ENCODE data around the gene MMD. TPM values are rescaled to one million over a fixed set of nuclear protein-coding genes. Genes with fewer than 3 reads are reported as not detected.
"Not testable (repeated sequence)": the region's sequence is repeated elsewhere in the genome, so short reads cannot be mapped to it uniquely, and the experiment has no call there.

The MMD gene
- polyA plus RNA-seq, 1 donor: 17.5 TPM

DNA sequence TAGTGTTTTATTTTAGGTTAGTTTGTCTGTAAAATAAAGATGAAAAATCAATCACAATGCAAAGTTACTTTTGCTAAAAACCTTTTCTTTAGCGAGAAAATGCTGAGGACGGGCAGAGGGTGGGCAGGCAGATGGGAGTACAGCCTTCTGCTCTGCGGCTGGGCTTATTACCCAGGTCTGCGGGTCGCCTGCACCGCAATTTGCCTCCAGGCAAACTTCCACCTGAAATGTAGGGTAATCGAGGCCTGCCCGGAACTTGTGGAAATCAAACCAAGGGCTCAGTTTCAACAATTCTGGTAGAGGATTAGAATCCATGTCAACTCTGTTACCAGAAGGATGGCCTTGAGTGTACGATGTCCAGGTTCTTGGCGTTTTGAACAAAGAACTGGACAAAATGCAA, 22.3 kb upstream of the MMD start:
- no peak for DNase-seq

DNA sequence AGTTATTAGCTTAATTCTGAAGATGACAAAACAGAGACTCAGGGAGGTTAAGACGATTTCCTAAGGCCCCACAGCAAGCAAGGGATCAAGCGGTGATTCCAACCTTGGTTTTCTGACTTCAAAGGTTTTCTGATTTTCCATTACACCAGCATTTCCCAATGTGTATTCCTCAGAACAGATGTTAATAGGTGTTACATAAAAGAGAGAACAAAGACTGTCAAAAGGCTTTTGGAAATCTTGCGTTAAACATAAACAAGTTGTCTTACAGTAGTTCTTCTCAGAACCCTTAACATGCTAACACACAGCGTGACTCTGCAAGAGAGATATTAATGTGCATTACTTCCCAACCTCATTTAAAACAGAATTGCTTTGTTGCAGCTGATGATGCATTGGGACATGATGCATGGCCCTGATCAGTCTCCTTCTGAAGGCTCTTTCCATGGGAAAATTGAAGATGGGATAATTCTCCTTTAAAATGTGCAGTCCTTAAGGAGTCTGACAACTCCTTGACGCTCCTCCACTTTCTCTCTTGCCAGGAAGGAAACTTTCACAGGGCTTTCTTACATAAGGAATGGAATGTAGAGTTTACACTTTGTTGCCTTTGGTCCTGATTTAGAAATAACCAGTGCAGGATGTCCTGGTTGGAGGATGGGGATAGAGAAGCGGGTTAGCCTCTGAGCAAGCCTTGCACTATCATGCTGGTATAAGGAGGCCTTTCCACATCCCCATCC, 21.5 kb upstream of the MMD start:
- no peak for DNase-seq

DNA sequence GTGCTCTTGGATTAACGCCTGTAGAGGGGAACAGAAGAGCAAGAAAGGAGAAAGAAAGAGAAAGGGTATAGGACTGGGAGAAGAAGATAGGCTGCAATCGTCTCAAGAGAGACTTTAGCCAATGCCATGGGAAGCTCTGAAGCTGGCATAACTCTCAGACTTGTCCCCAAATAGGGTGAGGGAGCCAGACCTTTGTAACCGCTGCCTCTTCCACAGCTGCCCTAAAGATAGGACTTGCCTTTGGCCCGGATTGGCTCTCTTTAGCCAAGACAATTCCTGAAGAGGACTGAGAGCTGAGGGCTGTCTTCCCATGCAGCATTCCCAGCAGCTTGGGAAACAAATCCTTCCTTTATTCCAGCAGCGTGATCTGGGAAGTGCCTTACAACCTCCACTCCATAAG, 20.8 kb upstream of the MMD start:
- DNase-seq: no peak

DNA sequence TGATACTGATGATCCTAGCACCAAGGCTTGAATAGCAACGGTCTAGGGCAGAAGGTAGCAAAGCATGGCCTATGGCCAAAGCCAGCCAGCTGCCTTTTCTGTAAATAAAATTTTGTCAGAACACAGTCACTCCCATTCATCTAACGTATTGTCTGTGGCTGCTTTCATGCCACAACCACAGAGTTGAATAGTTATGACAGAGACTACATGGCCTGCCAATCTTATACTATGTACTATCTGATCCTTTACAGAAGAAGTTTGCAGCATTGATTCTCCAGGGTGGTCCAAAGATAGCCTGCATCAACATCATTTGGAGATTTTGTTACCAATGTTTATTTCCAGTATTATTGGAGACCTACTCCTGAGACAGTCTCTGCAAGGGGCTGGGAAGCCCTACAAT, 19.9 kb upstream of the MMD start:
- DNase-seq: no peak

DNA sequence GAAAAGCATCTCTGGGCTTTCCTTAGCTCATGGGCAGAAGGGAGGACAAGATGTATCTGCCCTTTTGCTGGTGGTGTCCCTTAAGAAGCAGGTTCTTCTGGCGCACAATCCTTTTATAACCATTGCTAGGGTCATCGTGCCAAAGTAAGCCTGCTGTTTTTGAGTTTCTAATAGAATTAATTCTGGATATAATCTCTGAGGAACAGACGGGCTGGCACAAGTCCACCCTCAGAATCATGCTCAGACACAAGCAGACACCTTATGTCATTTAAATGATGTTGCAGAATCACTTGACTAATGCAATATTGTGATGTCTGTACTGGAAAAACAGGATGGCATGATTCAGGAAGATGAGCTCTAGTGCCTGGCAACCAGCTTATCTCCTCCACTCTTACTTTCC, 18.8 kb upstream of the MMD start:
- no peak for DNase-seq

DNA sequence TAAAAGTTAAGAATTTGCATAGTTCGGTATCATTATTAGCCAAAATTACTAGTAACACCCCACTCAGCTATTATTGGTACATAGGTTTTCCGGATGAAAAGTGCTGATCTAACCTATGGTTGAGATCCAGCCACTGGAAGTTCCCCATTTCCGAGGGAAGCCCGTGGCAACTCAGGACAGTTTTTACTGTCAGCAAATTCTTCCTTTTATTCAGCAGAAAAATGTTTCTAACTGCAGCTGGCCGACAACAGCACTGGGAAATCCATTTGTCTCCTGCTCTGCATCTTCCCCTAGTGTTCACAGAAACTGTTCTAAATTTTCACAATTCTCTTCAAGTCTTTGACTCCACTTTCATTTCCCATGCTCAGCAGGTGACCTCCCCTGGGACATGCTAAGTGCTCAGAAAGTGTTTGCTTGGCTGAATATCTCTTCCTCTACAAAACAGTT, 15.5 kb upstream of the MMD start:
- DNase-seq: no peak

DNA sequence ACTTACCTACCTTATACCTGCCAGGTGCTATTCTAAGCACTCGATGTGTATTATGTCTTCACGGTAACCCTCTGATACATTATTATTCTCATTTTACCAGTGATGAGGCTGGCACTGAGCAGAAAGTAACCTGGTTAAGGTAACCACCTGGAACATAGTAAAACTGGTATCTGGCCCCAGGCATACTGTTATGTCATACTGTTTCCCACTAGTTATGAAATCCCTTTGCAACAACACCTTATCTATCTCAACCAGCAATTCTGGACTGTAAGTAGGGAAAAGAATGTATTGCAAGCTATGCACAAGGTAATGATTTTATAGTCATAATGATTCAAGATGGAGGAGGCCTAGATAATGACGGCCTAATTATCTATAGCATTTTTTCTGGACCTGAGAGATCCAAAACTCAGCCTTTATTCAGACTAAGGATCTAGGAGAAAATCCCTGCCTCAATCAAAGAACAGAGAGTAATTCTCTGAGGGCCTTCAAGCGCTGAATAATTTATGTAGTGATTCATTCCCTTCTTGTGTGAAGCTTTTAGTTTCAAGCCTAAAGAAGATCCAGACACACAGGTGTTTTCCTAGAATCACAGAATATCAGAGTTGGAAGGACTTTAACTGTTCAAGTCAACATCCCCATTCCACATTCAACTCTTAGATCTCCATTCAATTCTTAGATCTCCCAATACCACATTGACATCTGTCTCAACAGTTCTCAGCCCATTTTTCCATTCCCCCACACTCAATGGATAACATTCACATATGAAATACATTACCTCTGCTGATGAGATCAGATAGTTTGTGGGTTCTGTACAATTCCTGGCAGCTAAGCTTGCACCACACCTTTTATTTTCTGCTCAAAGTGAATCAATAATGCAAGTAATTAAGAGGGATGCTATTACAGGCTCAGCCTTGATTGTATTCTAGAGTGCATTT, 14.9 kb upstream of the MMD start:
- DNase-seq: no peak

DNA sequence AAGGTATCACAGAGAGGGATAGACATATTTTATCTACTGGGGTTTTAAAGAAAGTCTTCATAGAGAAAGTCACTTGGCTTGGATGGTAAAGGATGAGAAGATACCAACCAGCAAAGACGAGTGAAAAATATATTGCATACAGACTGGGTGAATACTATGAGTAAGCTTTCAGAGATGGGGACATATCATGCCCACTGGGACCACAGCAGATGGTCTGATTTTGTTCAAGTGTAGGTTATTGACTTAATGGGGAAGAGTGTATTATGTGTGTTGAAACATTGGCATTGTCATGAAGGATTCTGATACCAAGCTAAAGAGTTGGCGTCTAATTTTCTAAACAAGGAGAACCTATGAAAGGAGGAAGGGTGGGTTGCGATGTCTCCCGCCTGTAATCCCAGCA, 13.8 kb upstream of the MMD start:
- DNase-seq: no peak

DNA sequence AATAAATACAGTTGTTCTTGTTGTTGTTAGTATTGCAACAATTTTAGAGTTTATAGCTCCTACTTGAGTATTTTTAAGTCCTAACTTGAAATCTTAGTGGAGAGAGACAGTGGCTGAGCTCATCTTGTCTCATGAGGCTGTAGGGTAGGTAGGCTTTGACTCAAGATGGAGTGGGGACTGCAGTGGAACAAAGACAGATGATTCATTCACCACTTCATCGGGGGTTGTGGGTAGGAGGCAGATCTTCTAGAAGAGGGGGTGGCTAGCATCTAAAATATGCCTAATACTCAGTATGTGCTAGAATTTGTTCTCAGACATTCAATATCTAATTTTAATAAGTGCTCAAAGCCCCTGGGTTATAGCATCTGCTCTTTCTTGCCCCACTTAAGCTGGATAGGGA, 13.1 kb upstream of the MMD start:
- DNase-seq: no peak

DNA sequence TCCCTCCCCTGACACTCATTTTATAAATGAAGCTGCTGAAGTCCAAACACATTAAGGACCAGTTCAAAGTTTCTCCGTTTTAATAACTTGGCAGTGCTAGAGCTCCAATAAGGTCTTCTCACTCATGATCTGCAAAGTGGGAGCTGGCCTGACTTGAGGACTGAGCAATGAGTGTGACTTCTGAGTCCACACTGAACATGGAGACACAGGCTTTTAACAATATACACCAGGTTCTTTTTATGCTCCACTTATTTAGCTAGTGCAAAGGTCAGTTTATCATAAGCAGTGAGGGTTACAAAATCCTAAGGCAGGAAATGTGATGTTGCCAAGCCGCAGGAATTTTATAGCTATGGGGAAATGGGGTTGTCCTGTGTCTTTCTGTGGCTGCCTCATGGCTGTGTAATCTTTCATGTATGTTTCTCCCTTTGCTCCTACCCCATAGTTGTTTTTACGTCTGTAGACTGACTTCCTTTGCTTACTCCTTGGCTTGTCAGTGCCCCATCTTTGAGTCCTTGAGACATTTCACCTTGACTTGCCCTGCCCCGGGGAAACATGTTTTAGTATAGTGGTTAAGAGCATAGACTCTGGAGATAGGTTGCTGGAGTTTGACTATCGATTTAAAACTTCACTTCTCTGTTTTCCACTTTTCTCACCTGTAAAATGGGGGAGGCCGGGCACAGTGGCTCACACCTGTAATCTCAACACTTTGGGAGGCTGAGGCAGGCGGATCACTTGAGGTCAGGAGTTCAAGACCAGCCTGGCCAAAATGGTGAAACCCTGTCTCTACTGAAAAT, 12.2 kb upstream of the MMD start:
- DNase-seq: no peak

DNA sequence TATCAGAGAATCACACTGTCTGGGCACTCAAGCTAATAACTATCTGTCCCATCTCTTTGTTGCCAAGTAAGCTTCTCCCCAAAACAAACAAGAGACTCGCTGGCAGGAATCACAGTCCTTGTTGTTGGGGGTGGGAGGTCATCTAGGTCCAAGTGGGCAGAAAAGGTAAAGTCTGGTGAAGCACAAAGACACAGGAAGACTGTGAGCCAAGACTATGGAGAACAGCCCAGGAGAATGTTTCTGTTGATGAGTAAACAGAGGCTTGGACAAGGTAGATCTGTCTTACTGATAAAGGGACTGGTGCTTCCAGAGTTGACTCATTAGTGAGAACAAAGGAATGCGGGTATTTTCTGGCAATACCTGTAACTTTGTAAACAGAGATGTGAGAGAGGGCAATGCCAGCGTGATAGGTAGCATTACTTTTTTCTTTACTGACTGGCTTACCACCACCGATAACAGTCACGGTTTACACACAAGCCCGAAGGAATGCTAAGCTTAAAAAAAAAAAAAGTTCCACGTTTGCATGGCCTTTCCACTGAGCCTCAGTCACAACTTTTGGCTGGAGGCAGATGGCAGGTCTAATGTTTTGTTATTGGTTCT, 11.5 kb upstream of the MMD start:
- DNase-seq: no peak

DNA sequence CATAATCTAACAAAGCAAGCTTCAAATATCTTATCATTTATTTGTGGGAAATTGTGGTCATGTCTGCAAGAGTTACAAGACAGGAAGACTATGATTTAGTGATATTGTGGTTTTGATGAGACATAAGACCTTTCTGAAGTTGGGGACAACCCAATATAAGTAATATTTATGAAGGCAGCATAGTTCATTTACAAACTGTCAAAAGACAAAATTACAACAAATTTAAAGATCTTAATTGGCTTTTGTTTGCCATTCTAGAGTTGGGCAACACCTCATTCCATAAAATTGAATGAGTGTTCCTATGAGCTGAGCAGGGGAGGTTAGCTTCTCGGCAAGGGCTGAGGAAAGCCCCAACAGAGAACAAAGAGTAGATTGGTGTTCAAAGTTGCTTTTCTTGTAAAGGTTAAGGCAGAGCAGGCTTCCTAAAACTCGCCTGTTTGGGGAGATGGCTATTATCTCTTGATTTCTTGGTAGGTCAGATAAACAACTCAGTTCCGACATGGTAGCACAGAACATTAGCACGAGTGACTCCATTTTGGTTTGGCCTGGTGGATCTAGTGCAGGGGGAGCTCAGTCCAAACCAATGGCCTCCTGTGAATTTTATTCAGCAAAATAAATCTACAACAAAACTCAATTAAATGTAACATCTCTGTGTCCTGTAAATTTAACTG, 10.9 kb upstream of the MMD start:
- no peak for DNase-seq

DNA sequence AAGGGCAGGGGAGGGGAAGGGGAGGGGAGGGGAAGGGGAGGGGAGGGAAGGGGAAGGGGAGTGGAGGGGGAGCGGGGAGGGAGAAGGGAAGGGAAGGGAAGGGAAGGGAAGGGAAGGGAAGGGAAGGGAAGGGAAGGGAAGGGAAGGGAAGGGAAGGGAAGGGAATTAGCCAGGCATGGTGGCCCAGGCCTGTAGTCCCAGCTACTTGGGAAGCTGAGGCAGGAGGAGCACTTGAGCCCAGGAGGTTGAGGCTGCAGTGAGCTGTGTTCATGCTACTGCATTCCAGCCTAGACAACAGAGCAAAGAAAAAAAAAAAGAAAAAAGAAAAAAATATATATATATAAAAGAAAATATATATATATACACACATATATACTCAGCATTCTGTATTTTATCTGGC, 10.3 kb upstream of the MMD start:
- not testable (repeated sequence) for DNase-seq

DNA sequence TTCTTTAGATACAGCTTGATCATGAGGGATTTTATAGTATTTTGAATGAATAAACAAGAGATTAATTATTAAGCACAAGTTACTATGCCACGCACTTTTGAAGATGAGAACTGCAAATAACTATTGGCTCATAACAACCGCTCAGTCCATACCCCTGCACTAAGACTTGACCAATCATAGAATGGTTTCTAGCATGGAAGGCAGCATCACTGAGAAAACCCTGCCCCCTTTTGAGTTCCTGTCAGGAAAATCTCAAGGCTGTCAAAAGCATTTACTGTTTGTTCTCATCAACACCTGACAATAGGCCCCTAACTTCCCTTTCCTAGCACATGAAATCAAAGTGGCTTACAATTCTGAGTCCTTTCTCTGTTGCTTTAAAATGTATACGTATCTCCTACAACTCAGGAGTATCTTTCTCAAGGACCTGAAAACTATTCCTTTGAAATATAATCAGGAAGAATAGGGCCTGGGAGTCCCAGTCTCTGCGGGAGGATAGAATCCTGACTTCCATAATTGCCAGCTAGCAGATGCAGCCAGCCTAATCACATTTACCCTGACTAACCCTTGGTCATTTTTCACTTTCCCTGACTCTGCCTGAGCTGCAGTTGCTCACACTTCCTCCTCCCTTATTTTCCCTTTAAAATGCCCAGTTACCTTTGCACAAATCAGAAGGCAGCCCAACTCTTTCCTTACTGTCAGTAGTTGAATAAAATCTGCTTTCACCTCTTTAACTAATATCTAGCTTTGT, 9.1 kb upstream of the MMD start:
- no peak for DNase-seq

DNA sequence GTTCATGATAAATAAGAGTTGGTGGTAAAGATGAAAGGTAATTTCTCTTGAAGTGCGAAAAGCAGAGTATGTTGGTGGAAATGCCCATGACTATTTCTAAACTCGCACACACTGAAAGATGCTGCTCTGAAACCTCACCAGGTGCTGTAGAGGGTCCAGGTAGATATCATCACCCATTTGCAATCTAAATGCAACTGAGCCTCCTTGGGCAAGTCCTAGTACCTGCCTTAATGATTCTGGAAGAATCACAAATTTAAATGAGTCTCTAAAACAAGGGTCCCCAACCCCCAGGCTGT, 5.9 kb upstream of the MMD start:
- DNase-seq: no peak

DNA sequence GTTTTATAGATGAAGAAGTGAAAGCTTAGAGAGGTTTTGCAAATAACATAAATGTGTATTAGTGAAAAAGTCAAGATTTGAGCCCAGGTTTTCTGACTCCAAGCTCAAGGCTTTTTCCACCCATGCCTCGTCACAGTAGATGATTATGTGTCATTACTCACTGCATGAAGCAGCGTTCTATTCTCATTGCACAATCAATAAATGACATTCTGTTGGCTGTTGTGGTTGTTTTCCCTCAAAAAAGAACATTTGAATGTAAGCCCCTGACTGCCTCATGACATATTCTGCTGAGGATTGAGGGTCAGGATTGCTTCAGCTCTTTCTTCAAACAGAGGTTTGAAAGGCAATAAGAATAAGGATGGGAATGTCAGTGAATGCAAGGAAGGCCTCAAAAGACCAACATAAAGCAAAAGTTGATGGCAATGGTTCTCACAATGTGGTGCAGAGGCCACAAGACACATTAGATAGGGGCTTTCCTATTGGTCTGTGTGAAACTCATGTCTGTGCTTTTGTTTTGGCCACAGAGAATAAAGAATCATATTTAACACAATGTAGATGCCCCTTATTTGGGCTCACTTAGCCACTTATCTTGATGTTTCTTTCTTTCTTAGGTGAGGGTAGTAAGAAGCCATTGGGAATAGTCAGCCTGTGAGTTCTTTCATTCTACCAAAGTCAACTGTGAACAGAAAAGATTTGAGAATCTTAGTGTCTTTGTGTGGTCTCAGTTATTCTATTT, 5.4 kb upstream of the MMD start:
- DNase-seq: no peak

DNA sequence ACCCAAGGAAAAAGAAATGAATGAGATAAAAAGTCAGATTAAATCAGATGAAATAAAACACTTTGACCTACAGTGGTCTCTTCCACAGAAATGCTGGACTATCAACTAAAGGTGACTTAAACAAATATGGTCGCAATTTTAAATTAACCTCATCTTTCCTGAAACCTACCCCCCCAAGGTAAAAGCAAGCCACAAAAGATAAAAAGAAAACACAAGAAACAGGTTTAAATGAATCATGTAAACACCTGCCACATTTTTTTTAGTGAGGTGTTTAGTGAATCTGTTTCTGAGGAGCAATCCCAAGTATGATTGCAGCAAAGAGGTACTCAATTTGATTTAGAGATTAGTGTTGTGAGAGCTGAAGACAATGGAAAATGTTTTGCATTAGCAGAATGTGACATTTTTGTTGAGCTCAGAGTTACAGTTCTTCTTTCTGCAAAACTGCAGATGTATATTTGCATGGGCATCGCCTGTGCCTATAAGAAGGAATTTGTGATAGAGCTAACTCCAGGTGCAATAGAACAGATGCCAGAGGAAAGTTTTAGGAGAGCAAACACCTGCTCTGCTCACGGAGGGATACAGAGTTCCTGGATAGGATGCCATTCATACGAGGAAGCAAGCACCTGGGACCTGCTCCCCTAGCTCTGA, 3.4 kb upstream of the MMD start:
- no peak for DNase-seq

DNA sequence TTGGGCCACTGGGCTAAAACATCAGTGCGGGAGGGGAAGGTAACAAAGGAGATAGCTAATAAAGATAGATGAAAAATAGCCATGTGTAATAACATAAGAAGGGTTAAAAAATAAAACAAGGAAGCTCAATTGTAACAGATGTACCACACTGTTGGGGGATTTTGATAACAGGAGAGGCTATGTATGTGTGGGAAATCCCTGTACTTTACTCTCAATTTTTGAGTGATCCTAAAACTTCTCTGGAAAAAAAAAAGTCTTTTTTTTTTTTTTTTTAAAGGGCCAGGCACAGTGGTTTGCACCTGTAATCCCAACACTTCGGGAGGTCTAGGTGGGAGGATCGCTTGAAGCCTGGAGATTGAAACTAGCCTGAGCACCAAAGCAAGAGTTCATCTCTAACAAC, 1.9 kb upstream of the MMD start:
- DNase-seq: no peak

DNA sequence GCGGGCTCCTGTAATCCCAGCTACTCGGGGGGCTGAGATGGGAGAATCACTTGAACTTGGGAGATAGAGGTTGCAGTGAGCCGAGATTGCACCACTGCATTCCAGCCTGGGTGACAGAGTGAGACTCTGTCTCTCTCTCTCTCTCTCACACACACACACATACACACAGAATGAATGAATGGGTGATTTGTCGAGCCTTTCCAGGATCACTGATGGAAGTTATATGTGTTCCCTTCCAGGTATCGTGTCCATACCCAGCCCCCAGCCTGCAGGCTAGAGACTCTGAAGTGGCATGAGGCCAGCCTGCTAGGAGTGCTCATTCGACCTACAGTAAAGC, 1.2 kb upstream of the MMD start:
- DNase-seq: not testable (repeated sequence)

DNA sequence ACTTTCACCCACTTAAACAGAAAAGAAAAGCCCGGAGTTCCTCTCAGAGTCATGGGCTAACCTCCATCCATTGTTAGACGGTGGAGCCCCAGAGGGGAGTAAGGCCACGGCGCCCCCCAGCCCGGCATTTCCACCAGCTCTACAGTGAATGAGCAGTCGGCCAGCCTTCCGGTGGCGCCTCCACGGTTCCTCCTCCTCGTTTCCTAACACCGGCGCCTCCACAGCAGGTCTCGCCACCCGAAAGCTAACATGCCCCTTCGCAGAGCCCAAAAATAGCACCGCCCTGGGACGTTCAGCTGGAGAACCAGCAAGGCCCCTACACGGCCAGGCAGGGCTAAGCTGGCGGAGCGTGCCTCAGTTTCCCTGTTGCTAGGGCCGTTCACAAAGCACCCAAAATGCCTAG, 858 bp downstream of the MMD start:
- peak; percentile 19 for DNase-seq
